GM19023 (cell line): ENCODE results near the gene MITD1.
"Not testable (repeated sequence)": the region's sequence is repeated elsewhere in the genome, so short reads cannot be mapped to it uniquely, and the experiment has no call there.

Experiments
- ATAC-seq: cut with Tn5 transposase; IDR thresholded peaks from one replicate; pipeline ENCODE4 v1.9.1; 2021; ENCODE audit warnings: mild to moderate bottlenecking, moderate library complexity; ENCODE audit not compliant: unreplicated experiment

MITD1 gene

GRCh38 chr2:99154643-99155536 is 26.0 kb downstream of the MITD1 start, which contains the start of the genes LIPT1 and TSGA10:
Gene LIPT1 (plus strand): TSS chr2:99154967. CDS start chr2:99161958, 6,991 bp downstream.
Gene TSGA10 (minus strand): TSS chr2:99154942. CDS start chr2:99109439, 45,503 bp downstream.
- ATAC-seq: peak; percentile 97

GRCh38 chr2:99153921-99154604 is 26.8 kb downstream of the MITD1 start:
- ATAC-seq: no peak

GRCh38 chr2:99152199-99152895 is 28.5 kb downstream of the MITD1 start:
- no peak for ATAC-seq

- no peak for ATAC-seq
Observed at GRCh38 chr2:99150706-99151105, 30.2 kb downstream of the MITD1 start.

- peak; percentile 90 for ATAC-seq
Observed at GRCh38 chr2:99141110-99142108, 39.4 kb downstream of the MITD1 start, which contains the start of gene C2orf15. Gene C2orf15 (plus strand): TSS chr2:99141707. CDS start chr2:99150559, 8,852 bp downstream.

- no peak for ATAC-seq
Observed at GRCh38 chr2:99140860-99141109, 40.1 kb downstream of the MITD1 start.

- no peak for ATAC-seq
Observed at GRCh38 chr2:99140056-99140859, 40.6 kb downstream of the MITD1 start.

- ATAC-seq: no peak
Observed at GRCh38 chr2:99139003-99139402, 41.9 kb downstream of the MITD1 start.

GRCh38 chr2:99135044-99135556 is 45.8 kb downstream of the MITD1 start:
- ATAC-seq: not testable (repeated sequence)

- ATAC-seq: no peak
Observed at GRCh38 chr2:99127981-99128380, 52.9 kb downstream of the MITD1 start.
